ENCODE measurements around the gene KCTD16.

Gene KCTD16

DNA sequence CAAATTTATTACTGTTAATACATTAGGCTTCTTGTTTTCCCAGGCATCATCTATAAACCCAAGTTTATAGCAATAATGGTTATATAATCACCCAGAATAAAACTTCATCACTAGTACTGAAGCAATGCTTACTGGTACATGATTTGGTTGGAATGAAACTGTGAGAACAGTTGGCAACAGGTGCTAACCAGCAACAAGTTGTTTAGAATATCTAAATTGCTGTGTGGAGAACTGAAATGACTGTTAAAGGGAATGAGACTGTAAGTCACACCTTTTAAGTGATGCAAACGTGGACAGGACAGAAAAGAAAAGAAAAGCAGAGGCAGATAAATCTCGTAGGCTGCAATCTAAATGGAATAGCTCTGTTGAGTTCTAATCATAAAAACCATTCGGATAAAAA, 2.7 kb upstream of the KCTD16 start:
- DNase-seq, result no peak

DNA sequence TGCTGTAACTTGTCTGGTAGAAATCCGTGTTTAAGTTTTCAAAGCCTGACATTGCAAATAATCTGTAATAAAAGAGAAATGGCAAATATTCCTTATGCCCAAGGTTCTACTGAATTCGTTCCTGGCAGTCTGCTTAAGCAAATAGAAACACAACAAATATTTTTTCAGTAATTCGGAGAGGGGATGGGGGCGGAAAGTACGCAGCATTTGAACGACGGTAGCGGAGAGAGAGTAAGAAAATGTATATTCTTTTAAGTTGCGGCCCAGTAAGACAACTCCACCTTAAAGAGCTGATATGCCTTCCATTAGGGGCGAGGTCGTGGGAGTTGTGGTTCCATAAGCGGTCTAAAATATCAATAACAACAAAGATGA, 783 bp upstream of the KCTD16 start:
- no peak for DNase-seq

DNA sequence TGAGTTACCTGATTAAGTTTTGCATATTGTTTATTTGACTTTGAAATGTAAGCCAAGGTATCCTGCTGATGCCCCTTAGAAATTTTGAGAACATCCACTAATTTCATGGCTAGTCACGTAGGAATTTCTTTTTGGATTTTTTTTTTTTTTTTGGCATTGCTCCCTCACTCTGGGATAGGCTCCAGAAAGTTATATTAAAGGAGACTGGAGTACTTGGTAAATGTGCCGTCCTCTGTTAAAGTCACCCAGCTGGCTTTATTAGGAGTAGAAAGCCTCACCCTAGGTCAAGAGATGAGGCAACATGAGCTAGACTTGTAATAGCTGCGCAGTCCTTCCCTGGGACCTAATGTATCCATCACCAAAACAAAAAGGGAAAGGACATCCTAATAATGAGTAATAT, 3.1 kb downstream of the KCTD16 start:
- no peak for DNase-seq

DNA sequence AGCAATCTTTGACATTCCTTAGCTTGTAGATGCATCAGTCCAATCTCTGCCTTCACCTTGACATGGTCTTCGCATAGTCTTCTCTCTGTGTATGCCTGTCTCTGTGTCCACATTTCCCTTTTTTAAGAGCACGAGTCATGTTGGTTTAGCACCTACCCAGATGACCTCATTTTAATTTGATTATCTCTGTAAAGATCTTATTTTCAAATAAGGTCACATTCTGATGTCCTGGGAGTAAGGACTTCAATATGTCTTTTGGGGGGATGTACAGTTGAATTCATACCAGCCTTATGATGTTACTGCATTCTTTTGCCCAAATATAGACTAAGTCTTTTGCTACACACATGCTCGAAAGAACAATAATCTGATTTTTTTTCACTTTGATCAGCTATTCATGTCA, 6.9 kb downstream of the KCTD16 start:
- DNase-seq, result no peak

DNA sequence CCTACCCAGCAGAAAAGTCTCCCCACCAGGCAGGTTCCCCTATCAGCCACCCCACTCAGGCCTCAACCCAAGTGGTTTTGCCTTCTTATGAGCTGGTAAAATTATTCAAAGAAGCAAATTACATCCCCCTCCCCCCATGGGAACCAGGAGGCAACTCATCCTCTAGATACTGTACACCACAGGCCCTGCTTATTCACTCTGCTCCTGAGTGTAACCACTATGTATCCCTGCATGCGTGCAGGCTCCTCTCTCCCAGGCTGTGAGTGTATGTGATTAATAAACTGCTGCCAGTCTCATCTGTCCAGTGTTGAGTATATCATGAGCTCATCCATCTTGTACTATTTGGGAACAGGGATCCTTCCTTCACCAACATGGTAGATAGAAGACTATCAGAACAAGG, 8.6 kb downstream of the KCTD16 start:
- no peak for DNase-seq

DNA sequence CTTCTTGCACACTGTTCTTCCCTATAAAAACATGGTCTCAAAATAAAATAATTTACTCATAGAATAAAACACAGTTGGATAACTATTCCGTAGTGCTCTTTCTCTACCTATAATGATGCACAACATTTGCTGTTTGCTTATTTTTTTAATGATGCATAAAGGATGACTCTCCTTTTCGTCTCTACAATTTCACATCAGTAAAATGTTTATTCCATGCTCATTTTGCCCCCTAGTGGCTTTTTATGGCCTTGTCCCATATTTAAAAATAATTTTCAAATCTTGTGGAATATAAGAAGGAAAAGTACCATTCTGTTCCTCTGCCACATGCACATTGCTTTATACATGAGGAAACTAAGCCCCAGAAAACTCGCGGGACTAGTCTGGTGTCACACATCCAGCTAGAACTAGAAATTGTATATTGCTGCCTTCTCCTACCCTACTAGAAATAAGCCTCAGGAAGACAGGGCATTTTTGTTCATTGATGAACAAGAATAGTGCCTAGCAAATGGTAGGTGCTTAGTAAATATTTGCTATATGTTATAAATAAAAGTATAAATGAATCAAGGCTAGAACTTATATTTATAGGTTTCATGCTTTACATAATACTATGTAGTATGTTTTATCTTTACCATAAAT, 12.7 kb downstream of the KCTD16 start:
- peak; percentile 52 for DNase-seq

DNA sequence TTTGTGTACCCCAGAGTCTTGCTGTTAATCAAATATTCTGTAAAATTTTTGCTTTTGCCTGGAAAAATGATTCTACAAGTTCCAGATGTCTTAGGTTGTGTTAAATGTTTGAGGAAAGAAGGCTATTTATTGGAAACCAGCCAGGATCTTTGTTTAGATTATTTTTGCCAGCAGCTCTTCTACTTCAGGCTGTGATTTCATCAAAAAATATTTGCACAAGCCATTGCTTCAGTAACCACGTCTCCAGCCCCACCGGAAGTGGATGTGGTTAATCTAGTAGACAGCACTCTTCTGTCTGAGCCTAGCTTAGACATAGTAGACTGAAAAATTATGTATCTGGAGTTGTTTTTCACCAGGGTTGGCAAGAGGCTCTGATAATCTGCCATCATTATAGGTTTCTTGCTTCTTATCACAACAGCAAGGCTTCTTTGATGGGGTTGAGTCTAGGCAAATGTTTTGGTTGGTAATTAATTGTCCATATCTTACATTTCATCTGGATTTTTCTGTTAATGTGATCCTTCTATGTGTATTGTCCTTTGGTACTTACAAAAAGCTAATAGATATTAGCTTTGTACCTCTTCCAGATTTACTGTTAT, 17.1 kb downstream of the KCTD16 start:
- DNase-seq, result peak; percentile 84

DNA sequence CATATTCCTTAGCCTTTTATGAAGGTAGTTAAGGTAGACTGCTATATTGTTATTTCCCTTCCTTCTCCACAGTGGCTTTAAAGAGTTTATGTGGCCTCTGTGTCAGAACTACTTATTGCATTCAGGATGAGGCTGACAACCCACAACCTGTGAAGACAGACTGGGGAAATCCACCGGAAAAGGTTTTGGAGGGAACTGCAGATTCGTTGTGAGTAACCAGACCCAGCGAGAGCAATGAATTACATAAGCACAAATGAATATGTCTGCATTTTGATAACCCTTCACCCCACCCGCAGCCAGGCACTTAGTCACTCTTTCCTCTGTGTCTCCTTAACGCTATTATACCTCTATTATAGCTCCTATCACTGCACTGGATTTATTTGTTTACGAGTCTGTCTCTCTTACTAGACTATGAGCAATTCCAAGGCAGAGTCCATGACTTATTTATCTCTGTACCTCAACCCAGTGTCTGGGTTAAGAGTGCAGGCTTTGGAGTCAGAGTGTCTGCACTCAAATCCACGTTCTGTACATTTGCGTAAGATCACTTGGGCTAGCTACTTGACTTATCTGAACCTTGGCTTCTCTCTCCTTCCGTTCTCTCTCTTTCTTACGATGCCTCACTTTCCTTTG, 19.2 kb downstream of the KCTD16 start:
- DNase-seq, result no peak

DNA sequence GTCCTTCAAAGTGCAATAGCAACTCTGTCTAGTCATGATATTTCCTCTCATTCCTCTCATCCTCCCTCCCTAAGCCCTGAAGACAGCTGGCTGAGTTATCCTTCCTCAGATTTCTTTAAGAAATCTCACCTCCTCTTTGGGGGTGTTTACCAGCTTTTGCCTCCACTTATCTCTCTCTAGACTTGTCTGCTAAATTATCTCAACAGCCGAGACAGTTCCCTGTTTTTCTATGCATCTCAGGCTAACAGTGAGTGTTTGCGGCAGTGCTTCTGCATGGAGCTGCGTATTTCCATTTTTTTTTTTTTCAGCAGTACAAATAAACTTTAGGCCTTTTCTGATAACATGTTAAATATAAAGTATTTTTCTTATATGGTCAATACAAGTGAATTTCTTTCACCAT, 20.9 kb downstream of the KCTD16 start:
- no peak for DNase-seq

DNA sequence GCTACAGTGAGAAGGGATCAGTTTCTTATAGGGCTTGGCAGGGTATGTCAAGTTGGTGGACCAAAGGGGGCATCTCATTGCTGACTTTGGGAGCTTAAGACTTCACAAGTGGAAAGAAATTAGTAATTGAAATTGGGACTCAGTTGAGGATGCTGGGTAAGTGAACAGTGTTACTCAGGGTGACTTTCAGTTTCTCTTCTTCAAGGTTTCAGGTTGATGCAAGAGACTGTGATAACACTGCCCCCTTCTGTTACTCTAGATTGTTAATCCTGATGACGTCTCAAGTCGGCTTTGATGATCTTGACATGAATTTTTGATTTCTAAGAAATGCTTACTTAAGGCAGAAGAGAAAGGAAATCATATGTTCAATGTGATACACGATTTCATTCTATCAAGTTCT, 21.3 kb downstream of the KCTD16 start:
- peak; percentile 66 for DNase-seq

DNA sequence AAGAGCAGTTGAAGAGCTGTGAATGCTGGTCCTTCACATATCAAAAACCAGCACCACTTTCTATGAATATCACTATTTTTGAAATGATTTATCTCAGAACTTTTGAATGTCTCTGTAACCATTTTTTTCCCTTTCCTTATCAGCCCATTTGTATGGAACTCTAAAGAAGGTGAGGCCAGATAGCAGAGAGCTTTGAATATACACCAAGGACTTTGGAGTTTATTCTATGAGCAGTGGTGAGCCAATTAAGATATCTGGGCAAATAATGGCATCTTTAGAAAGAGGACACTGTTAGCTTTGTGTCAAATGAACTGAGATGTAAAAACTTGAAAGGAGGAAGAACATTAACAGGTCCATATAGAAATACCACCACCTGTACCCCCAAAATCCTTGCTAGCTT, 22.0 kb downstream of the KCTD16 start:
- DNase-seq, result no peak

DNA sequence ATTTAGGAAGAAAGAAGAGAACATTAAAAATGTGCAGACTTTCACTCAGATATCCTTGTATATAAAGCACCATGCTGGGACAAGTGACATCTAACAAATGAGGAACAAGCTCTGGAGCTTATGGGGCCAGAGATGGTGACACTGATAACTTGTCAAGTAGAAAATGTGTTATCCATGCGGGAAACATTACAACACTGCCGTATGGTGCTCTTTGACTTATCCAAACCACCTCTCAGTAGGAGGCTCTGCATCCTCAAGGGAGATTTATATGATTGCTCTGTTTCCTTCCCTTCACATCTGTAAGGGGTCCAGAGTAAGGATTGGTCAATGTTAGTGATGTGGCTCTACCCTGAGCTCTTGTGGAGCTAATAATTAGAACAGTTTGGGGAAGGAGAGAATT, 23.5 kb downstream of the KCTD16 start:
- DNase-seq, result no peak

DNA sequence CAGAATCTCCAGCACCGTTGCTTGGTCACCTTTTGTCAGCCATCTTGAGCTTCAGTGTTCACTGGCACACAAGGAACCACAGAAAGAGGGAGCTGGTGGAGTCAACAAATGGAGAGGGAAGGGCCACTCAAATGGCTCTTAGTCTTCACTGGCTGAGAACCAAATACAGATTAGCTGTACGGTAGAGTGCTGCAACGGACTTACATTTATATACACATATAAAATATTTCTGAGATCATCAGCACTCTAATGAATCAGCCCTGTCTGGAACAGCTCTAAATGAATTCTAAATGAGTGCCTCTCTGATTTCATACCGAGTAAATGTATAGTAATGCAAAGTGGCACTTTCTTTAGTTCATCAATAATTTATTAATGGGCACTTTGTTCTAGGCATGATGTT, 24.8 kb downstream of the KCTD16 start:
- DNase-seq, result no peak

DNA sequence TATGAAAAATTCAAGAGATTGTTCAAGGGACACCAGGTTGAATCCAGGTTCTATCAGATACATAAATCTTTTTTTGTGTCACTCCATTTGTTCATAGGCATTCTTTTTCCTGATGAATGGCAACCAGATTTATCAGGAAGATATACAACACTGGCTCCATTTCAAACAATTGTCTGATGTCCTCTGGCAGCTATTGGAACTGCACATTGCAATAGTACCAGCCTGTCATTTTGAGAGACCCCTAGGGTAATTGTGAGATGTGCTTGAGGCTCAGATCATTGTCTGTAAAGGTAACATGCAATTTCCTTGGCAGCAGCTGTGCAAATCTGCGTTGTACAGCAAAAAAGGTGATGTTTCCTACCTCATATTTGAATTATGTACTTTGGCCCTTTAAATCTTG, 25.9 kb downstream of the KCTD16 start:
- no peak for DNase-seq

DNA sequence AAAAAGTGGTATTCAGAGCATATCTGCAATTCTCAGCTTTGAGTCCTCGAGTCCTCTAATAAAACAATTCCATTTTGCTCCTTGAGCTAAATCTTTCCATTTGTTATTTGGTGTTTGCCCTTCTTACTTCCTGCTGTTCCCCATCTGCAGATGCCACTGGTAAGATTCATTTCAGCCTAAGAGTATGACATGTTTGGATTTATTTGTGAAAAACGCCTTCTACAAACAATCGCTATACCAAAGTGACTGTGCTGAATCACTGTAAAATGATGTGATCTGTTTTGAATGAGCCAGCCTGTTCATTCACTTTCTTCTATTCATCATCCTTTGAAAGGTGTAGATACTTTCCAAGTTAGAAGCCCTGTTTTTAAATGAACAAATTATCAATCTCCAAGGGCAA, 27.7 kb downstream of the KCTD16 start:
- DNase-seq, result no peak

DNA sequence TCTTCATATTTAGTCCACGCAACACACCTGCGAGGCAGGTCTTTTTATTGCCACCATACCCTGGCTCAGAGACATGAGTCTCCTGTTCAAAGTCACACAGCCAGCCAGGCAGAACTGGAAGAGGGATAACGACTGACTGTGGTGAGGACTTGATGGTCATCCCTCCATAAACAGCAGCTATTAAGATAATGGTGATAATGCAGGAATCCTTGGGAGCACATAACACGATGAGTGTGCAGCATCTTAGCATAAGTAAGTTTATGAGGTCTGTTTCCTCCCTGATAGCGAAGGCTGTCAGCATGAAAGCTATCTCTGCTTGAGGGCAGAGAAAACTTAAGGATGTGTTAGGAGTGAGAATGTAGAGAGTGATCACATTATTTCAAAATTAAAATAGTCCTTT, 30.9 kb downstream of the KCTD16 start:
- no peak for DNase-seq

DNA sequence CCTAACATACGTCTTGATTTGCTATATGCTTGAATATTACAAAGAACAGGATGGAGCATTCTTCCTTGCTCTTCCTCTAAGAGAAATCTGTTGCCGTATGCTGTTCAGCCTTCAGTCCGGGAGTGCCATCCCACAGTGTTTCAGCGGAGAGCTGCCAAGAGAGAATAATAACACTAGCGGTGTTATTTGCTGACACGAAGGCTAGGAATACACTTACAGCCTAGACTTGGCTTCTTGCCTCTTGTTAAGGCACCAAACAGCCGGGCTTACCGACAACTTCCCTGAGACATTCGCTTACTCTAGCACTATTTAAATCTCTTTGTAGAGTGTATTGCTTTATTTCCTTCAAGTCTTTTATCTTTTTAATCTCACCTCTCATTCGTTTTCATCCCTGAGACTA, 31.4 kb downstream of the KCTD16 start:
- DNase-seq, result no peak

DNA sequence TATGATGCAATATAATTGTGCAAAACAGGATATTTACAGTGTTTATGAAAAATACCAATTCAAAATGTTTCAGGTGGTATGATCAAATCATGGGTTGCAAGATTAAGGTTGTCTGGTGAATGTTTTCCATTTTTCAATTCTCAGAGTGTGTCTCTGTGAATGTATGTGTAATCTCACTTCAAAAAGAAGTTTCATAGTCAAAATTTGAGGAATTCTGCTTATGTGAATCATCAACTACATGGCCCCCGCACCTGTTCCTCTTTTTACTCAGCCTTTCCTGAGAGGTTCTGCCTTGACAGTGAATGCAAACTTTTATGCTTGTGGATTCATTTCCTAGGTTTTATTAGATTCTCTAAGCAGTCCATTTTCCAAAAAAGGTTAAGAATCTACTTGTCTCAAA, 32.1 kb downstream of the KCTD16 start:
- no peak for DNase-seq

DNA sequence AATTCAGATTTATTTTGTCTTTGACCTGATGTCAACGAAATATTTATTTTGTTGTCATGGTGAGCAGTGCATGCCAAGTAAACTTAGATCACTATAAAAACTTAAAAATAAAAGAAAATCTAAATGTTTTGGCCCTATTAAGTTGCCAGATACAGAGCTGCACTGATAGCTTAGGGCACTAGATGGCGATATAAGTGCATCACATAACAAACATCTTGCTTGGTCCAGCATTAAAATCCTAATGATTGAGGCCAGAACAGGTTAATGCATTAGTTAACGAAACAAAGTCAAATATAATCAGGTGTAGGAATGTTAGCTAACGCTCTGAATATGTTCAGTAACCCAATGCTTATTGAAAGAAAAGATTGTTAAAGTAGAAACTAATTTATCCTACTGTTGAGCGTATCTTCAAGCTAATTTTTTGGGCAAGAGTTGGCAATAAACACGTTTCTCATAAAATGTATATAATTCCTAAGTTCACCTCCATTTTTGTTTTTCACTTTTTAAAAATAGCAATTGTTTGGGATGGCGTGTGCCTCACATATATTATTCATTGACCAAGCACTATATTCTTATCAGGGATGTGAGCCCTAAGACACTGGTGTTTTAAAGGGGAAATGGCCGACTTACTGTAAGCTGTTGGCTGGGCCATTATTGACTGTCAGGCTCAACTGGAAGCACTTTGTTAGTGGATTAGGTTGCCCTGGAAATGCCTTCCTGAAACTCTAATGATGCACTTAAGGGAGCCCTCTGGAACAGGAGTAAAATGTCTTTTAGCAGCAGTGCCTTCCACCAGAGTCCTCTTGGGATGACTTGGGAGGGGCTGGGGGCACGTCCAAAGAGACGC, 33.3 kb downstream of the KCTD16 start:
- no peak for DNase-seq

DNA sequence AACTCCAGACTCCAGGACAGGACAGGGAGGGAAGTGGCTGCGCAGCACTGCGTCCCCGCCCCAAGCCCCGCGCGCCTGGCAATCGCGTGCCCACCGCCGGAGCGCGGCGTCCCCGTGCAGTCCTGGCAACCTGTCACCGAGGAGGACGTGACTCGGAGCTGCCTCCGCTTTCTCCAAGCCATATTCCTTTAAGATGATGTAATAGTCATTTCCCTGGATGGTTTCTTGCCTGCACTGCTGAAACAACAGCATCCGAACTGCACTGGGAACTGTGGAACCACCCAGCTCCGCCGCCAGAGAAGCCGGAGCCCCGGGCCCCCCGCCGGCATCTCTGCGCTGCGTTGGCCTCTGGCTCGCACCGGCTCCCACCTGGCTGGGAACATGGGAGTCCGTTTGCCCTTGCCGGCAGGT, 34.5 kb downstream of the KCTD16 start:
- DNase-seq, result peak; percentile 57

DNA sequence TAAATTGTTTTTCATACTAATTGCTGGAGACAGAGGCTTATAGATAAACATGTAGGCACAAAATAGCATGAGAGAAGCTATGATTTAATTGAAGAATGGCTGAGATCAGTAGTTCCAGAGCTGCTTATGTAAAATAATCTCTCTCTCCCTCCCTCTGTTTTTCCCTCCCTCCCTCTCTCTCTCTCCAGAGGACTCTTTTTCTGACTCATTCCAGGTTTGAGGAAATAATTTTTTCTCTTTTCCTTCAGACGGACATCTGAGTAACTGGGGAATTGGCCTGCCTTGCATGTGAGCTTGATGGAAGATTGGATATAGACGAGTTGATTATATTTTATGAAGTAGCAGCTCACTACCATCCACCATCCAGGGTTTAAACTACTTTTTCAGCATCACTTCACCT, 35.5 kb downstream of the KCTD16 start:
- DNase-seq, result peak; percentile 45

DNA sequence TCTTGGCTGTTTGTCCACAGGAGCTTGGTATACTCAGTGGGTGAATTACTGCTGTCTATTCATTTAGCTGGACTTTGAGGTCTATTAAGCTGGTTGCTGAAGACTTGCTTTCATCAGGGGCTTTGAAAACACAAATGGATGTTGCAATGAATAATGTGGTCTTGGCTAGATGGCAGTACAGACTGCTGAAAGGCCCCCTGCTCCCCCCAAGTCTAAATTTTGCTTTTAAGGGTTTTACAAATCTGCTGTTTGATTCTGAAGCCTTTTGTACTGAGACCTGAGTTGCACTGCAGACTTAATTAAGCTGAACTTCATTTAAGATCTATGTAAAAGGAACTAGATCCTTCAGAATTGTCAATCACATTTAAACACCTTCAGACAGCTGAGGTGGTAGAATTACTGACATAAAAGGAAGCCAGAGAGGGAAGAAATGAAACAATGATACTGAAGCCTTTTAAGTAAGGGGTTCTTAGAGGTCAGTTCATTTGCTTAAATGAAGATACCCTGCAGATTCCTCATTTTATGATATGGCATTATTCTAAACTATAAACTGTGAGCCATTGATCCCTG, 37.3 kb downstream of the KCTD16 start:
- DNase-seq, result no peak

DNA sequence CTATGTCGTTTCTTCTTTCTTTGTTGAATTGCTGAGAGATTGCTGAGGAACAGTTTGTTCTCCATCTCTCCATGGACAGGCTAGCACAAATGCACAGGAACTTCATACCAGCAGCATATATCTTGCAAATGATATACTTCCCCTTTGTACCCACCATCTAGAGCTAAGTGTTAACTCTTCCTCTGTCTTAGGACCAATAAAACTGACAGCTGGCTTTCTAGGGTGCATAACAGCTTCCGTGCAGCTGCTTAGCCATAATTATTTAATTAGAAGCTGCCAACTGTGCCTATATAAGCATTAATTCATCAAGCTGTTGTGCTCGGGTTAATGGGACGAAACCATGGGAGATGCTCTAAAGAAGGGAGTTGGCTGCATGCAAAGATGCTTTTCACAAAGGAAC, 38.7 kb downstream of the KCTD16 start:
- DNase-seq, result no peak

DNA sequence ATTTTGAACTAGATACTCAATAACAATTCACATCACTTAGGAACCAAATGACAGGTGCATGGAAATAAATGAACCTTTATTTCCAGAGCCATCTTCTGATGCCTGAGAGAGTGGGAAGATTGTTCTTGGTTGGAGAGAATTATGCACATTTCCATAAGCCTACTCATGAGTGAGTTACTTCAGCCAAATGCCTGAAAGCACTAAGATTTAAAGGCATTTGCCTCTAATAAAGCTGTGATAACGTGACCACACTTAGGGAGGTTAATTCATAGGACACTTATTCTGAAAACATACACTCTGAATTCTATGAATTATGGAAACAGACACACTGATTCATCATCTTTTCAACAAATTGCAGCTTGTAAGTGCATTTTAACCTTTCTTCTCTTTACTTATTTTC, 40.0 kb downstream of the KCTD16 start:
- no peak for DNase-seq

All from amniotic stem cell (primary cell).